GM23338 (cell line): ENCODE measurements around the gene RHO. TPM values are rescaled to one million over a fixed set of nuclear protein-coding genes. Genes with fewer than 3 reads are reported as not detected.
A peak's percentile ranks its signal among the peaks of the same experiment; 100 is the strongest.

Experiments
- ATAC-seq: fragments of 200-7000 bp; cut with Tn5 transposase; 3 replicates; pipeline ENCODE4 v1.9.1; 2020
- DNase-seq: peaks from one replicate; pipeline ENCODE4 v3.0.0-alpha.2; 2015; ENCODE audit warnings: low spot score
- H2AFZ ChIP-seq: fragments of 200-600 bp; sonication (generic); 2 replicates; pipeline ENCODE4 v1.8.0; 2016; ENCODE audit warnings: antibody characterized with exemption, mild to moderate bottlenecking, moderate library complexity
- H3F3A ChIP-seq: fragments of 200-600 bp; sonication (generic); replicated peaks from 2 replicates; pipeline ENCODE4 v1.8.0; 2017; ENCODE audit warnings: antibody characterized with exemption, mixed run types, low read depth
- H3K27ac ChIP-seq: fragments of 200-600 bp; sonication (generic); 2 replicates; pipeline ENCODE4 v1.6.1; 2016; ENCODE audit warnings: low read depth
- H3K27me3 ChIP-seq: fragments of 200-600 bp; sonication (generic); 2 replicates; pipeline ENCODE4 v1.8.0; 2016; ENCODE audit warnings: mild to moderate bottlenecking, mixed run types, moderate library complexity; ENCODE audit not compliant: insufficient read depth
- H3K36me3 ChIP-seq: fragments of 200-600 bp; sonication (generic); 2 replicates; pipeline ENCODE4 v1.8.0; 2016; ENCODE audit warnings: mild to moderate bottlenecking; ENCODE audit not compliant: insufficient read depth
- H3K4me1 ChIP-seq: fragments of 200-600 bp; sonication (generic); 2 replicates; pipeline ENCODE4 v1.8.0; 2016; ENCODE audit warnings: mild to moderate bottlenecking, moderate library complexity; ENCODE audit not compliant: insufficient read depth
- H3K4me2 ChIP-seq: fragments of 200-600 bp; sonication (generic); 2 replicates; pipeline ENCODE4 v1.7.1; 2017; ENCODE audit warnings: mixed run types
- H3K4me3 ChIP-seq: fragments of 200-600 bp; sonication (generic); 2 replicates; pipeline ENCODE4 v1.6.1; 2016; ENCODE audit warnings: mixed run types
- H3K79me2 ChIP-seq: fragments of 200-600 bp; sonication (generic); replicated peaks from 2 replicates; pipeline ENCODE4 v1.8.0; 2017; ENCODE audit warnings: mild to moderate bottlenecking; ENCODE audit not compliant: insufficient read depth
- H3K9me2 ChIP-seq: fragments of 200-600 bp; sonication (generic); 2 replicates; pipeline ENCODE4 v1.8.0; 2017; ENCODE audit not compliant: insufficient read depth
- H4K20me1 ChIP-seq: fragments of 200-600 bp; sonication (generic); replicated peaks from 2 replicates; pipeline ENCODE4 v1.8.0; 2017; ENCODE audit warnings: mild to moderate bottlenecking; ENCODE audit not compliant: insufficient read depth
- H3K27ac Mint-ChIP-seq: 2 replicates; pipeline ENCODE4 v1.8.0; 2020; ENCODE audit warnings: inconsistent platforms, mild to moderate bottlenecking, moderate library complexity, mixed read lengths
- H3K27me3 Mint-ChIP-seq: 3 replicates; pipeline ENCODE4 v1.8.0; 2022; ENCODE audit warnings: low read depth, mild to moderate bottlenecking, moderate library complexity, mixed read lengths, inconsistent platforms; ENCODE audit not compliant: insufficient read depth, poor library complexity
- H3K36me3 Mint-ChIP-seq: 3 replicates; pipeline ENCODE4 v1.8.0; 2021; ENCODE audit warnings: low read depth, mild to moderate bottlenecking, inconsistent platforms, moderate library complexity, mixed read lengths
- H3K4me1 Mint-ChIP-seq: 3 replicates; pipeline ENCODE4 v1.8.0; 2020; ENCODE audit warnings: mild to moderate bottlenecking, inconsistent platforms, mixed read lengths
- H3K4me3 Mint-ChIP-seq: 3 replicates; pipeline ENCODE4 v1.8.0; 2021; ENCODE audit warnings: moderate library complexity, mild to moderate bottlenecking, inconsistent platforms, mixed read lengths
- H3K9me3 Mint-ChIP-seq: 3 replicates; pipeline ENCODE4 v1.8.0; 2020; ENCODE audit warnings: moderate library complexity, mild to moderate bottlenecking, inconsistent platforms, mixed read lengths
- CREB1 ChIP-seq: fragments of 250-450 bp; sonication (Bioruptor Pico); IDR thresholded peaks from 2 replicates; pipeline ENCODE4 v1.5.0; 2020; ENCODE audit warnings: low read depth, mild to moderate bottlenecking, moderate library complexity
- EZH2 ChIP-seq: fragments of 200-600 bp; sonication (generic); IDR thresholded peaks from one replicate; pipeline ENCODE4 v1.8.0; 2017; ENCODE audit warnings: antibody characterized with exemption, mild to moderate bottlenecking, low read depth; ENCODE audit not compliant: unreplicated experiment
- EZH2phosphoT487 ChIP-seq: fragments of 200-600 bp; sonication (generic); IDR thresholded peaks from one replicate; pipeline ENCODE4 v1.8.1; 2018; ENCODE audit warnings: antibody characterized with exemption; ENCODE audit not compliant: unreplicated experiment
- JUNB ChIP-seq: IDR thresholded peaks from one replicate; pipeline ENCODE4 v1.6.1; 2016; ENCODE audit warnings: antibody characterized with exemption; ENCODE audit not compliant: unreplicated experiment
- NANOG ChIP-seq: IDR thresholded peaks from 2 replicates; pipeline ENCODE4 v1.6.1; 2016; ENCODE audit warnings: antibody characterized with exemption, borderline replicate concordance
- POLR2AphosphoS5 ChIP-seq: IDR thresholded peaks from 2 replicates; pipeline ENCODE4 v1.6.1; 2016; ENCODE audit warnings: antibody characterized with exemption, low read depth
- STAT1 ChIP-seq: IDR thresholded peaks from one replicate; pipeline ENCODE4 v1.6.1; 2016; ENCODE audit warnings: antibody characterized with exemption; ENCODE audit not compliant: unreplicated experiment
- ZNF114 ChIP-seq: fragments of 250-450 bp; sonication (Bioruptor Pico); IDR thresholded peaks from 2 replicates; pipeline ENCODE4 v1.5.0; 2020; ENCODE audit warnings: mild to moderate bottlenecking, moderate library complexity
- ZNF331 ChIP-seq: fragments of 250-450 bp; sonication (Bioruptor Pico); IDR thresholded peaks from 2 replicates; pipeline ENCODE4 v1.5.0; 2020; ENCODE audit warnings: low read depth, mild to moderate bottlenecking, moderate library complexity
- polyA plus RNA-seq: library from polyadenylated mRNA; unstranded; fragments of >200 nt; fragmentation: Nextera tagmentation; extraction: Ambion mirVana; gene quantifications from 2 replicates; pipeline ENCODE4 v1.2.1, GENCODE V29; 2016
- total RNA-seq: library from RNA; depleted of rRNA; stranded (reverse); fragments of >200 nt; shearing (Covaris generic); gene quantifications from 2 replicates; pipeline ENCODE4 v1.2.3, GENCODE V29; 2014
- TF ChIP-seq, protein P1 (sequence below): IDR thresholded peaks from one replicate; pipeline ENCODE4 v1.6.1; 2018; ENCODE audit warnings: antibody characterized with exemption; ENCODE audit not compliant: unreplicated experiment
- TF ChIP-seq, protein P2 (sequence below), 2 experiments: fragments of 200-600 bp in 1 of 2; sonication (generic) in 1 of 2; conservative IDR thresholded peaks; 2 replicates each; pipeline versions ENCODE4 v1.5.1 to v1.6.1; 2016 to 2017; ENCODE audit warnings: antibody characterized with exemption in 2 of 2, low read depth in 2 of 2, mild to moderate bottlenecking in 2 of 2, moderate library complexity in 1 of 2

RHO gene
- total and polyA plus RNA-seq, 2 experiments from 2014 or later: not detected

DNA sequence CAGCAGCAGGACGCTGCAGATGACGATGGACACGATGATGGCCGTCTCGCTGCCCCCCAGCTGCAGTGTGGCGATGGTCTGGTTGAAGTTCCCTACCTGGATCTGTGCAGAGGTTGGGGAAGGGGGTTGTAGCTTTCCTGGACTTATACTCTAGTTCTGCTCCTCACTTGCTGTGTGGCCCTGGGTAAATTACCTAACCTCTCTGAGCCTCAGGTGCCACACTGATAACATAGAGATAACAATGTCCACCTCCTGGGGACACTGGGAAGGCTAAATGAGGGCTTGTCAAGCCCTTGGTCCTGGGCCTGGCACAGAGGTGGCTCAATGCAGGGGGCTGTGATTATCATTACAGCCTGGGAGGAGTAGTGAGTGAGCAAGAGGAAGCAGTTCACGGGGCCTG, 41.4 kb downstream of the RHO start:
- TF ChIP-seq EZH2 (no peak), EZH2phosphoT487 (no peak), STAT1 (no peak), ZNF331 (no peak), NANOG (no peak), ZNF114 (no peak), JUNB (no peak)
- TF ChIP-seq, protein P1, sequence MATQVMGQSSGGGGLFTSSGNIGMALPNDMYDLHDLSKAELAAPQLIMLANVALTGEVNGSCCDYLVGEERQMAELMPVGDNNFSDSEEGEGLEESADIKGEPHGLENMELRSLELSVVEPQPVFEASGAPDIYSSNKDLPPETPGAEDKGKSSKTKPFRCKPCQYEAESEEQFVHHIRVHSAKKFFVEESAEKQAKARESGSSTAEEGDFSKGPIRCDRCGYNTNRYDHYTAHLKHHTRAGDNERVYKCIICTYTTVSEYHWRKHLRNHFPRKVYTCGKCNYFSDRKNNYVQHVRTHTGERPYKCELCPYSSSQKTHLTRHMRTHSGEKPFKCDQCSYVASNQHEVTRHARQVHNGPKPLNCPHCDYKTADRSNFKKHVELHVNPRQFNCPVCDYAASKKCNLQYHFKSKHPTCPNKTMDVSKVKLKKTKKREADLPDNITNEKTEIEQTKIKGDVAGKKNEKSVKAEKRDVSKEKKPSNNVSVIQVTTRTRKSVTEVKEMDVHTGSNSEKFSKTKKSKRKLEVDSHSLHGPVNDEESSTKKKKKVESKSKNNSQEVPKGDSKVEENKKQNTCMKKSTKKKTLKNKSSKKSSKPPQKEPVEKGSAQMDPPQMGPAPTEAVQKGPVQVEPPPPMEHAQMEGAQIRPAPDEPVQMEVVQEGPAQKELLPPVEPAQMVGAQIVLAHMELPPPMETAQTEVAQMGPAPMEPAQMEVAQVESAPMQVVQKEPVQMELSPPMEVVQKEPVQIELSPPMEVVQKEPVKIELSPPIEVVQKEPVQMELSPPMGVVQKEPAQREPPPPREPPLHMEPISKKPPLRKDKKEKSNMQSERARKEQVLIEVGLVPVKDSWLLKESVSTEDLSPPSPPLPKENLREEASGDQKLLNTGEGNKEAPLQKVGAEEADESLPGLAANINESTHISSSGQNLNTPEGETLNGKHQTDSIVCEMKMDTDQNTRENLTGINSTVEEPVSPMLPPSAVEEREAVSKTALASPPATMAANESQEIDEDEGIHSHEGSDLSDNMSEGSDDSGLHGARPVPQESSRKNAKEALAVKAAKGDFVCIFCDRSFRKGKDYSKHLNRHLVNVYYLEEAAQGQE: no peak
- Histone ChIP-seq H3K27me3 (no peaks in the 10 kb centered on the region), H3K9me2 (no peaks in the 10 kb centered on the region), H2AFZ (no peak overlapping the region), H3K27ac (no peak overlapping the region), H3K36me3 (no peaks in the 10 kb centered on the region), H3F3A (no peaks in the 10 kb centered on the region), H3K4me1 (no peaks in the 10 kb centered on the region), H3K4me2 (no peak overlapping the region), H3K4me3 (no peak overlapping the region), H3K79me2 (no peaks in the 10 kb centered on the region), H4K20me1 (no peaks in the 10 kb centered on the region)
- H3K27me3 Mint-ChIP-seq: peaks cover 1% of the 10 kb centered on the region
- DNase-seq (no peak), ATAC-seq (no peak)
- H3K4me3 Mint-ChIP-seq: no peak overlapping the region
- H3K36me3 Mint-ChIP-seq: peaks cover 2% of the 10 kb centered on the region; the same call in 1 of the 3 replicates
- H3K9me3 Mint-ChIP-seq: no peaks in the 10 kb centered on the region
- H3K27ac Mint-ChIP-seq: no peak overlapping the region
- H3K4me1 Mint-ChIP-seq: peaks cover 6% of the 10 kb centered on the region

DNA sequence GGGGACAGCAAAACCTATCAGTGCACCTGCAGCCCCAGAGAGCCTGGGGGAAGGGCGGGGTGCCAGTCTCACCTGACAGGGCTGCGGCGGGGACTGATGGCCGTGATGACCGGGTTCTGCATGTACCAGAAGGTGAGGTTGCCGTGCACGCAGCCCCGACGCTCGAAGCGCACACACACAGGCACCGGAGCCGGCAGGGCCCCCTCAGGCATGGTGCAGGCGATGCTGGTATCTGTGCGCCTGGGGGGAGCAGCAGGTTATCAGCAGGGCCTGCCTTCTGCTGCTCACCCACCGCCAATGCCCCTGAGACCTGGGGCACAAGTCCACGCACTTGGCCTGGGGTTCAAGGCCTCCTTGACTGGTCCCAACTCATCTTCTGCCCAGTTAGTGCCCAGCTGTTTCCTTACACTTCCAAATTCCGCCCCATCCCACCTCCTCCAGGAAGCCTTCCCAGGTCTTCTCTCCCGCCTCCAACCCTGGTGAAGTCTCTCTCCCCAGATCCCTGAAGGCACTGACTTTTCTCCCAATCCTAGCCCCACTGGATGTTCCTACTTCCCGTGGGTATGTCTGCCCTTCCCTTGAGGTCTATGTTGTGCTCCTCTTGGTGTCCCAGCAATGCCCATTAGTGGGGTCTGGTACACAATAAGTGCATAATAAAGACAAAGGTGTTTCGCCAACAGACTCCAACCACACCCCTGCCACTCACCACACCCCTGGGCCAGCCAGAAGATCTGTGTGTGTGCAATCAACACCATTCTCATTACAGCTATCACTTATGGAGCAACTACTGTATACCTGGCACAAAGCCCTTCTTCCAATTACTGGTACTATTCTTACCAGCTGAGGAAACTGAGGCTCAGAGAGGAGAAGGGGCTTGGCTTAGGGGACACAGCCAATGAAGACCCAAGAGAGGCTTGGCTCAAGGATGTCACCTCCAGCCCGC, 43.4 kb downstream of the RHO start:
- Mint-ChIP-seq H3K27me3 (peaks cover 3% of the 10 kb centered on the region), H3K4me1 (peaks cover 14% of the 10 kb centered on the region), H3K36me3 (peaks cover 2% of the 10 kb centered on the region; the same call in 1 of the 3 replicates), H3K4me3 (no peak overlapping the region), H3K9me3 (no peaks in the 10 kb centered on the region; the same call in 2 of the 3 replicates), H3K27ac (peak overlapping the region; percentile 24; the same call in 1 of the 2 replicates)
- H4K20me1 ChIP-seq: no peaks in the 10 kb centered on the region
- H3K4me3 ChIP-seq: no peak overlapping the region
- no peaks in the 10 kb centered on the region for H3K27me3 ChIP-seq
- no peak overlapping the region for H3K27ac ChIP-seq
- H3F3A ChIP-seq: no peaks in the 10 kb centered on the region
- no peaks in the 10 kb centered on the region for H3K4me1 ChIP-seq
- H3K4me2 ChIP-seq: no peak overlapping the region
- H2AFZ ChIP-seq: no peak overlapping the region
- DNase-seq (no peak), ATAC-seq (no peak)
- H3K36me3 ChIP-seq: no peaks in the 10 kb centered on the region
- H3K79me2 ChIP-seq: no peaks in the 10 kb centered on the region
- H3K9me2 ChIP-seq: no peaks in the 10 kb centered on the region
- TF ChIP-seq STAT1 (no peak), POLR2AphosphoS5 (no peak), EZH2 (no peak), JUNB (no peak), NANOG (no peak), CREB1 (no peak), ZNF331 (no peak), EZH2phosphoT487 (no peak)
- TF ChIP-seq, protein P2, sequence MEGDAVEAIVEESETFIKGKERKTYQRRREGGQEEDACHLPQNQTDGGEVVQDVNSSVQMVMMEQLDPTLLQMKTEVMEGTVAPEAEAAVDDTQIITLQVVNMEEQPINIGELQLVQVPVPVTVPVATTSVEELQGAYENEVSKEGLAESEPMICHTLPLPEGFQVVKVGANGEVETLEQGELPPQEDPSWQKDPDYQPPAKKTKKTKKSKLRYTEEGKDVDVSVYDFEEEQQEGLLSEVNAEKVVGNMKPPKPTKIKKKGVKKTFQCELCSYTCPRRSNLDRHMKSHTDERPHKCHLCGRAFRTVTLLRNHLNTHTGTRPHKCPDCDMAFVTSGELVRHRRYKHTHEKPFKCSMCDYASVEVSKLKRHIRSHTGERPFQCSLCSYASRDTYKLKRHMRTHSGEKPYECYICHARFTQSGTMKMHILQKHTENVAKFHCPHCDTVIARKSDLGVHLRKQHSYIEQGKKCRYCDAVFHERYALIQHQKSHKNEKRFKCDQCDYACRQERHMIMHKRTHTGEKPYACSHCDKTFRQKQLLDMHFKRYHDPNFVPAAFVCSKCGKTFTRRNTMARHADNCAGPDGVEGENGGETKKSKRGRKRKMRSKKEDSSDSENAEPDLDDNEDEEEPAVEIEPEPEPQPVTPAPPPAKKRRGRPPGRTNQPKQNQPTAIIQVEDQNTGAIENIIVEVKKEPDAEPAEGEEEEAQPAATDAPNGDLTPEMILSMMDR (conservative IDR thresholded peaks at IDR 0.05; ENCODE audit: low read depth in 2 of 2): no peak
- TF ChIP-seq, protein P1: no peak
